Erythroblast (primary cell): ENCODE data around the gene OSBPL3.

Experiments
- GATA1 ChIP-seq: IDR thresholded peaks from 2 replicates; pipeline ENCODE4 v1.6.1; 2011; ENCODE audit warnings: low read depth, mild to moderate bottlenecking, control low read depth, low read length, moderate library complexity
- POLR2A ChIP-seq: IDR thresholded peaks from 2 replicates; pipeline ENCODE4 v1.6.1; 2011; ENCODE audit warnings: mild to moderate bottlenecking, low read length

DNA sequence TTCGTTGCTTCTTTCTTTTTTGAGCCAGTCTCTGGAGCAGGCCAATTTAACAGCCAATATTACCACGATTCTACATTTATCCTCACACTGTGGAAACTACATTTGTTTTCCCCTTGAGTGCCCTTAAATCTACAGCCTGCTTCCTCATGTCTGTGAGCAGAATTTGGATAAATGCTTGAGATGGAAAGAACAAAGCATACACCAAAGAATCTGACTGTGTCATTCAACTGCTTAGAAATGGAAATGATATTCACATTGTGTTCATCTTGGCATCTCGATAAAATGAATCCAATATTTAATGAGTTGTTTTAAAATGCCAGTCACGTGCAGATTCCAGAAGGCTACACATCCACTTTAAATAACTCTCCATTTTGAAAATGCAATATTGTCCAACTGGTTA is 181.7 kb downstream of the OSBPL3 start:
- TF ChIP-seq POLR2A, result no peak
- no peak for TF ChIP-seq GATA1
